Kidney (tissue), 22 donors: ENCODE measurements around the gene ESR2. TPM values are rescaled to one million over a fixed set of nuclear protein-coding genes. Genes with fewer than 3 reads are reported as not detected.

Experiments
- DNase-seq, 5 donors: peaks; one replicate each; pipeline ENCODE4 v3.0.0-alpha.2; 2013 to 2020
- FAIRE-seq: peaks from 2 replicates; lab custom pipeline; 2012; peaks lifted over from hg19 to GRCh38; lab: Jason Lieb, UNC
- H3K27ac ChIP-seq, 2 donors: one replicate each; pipeline ENCODE4 v1.7.0; 2013; ENCODE audit warnings: low read depth in 2 of 2, low read length in 2 of 2, inconsistent platforms in 1 of 2
- H3K27me3 ChIP-seq: one replicate; pipeline ENCODE4 v1.7.1; 2013; ENCODE audit warnings: low read length, inconsistent platforms; ENCODE audit not compliant: control insufficient read depth, insufficient read depth
- H3K36me3 ChIP-seq, 3 donors: one replicate each; pipeline versions ENCODE4 v1.7.0 to v1.7.1; 2013; ENCODE audit warnings: low read length in 3 of 3, control low read depth in 1 of 3, inconsistent platforms in 1 of 3; ENCODE audit not compliant: insufficient read depth in 3 of 3, control insufficient read depth in 2 of 3
- H3K4me1 ChIP-seq, 3 donors: one replicate each; pipeline versions ENCODE4 v1.7.0 to v1.7.1; 2013; ENCODE audit warnings: low read length in 3 of 3, inconsistent platforms in 1 of 3, low read depth in 1 of 3; ENCODE audit not compliant: control insufficient read depth in 2 of 3, insufficient read depth in 2 of 3
- H3K4me3 ChIP-seq, 3 donors: one replicate each; pipeline versions ENCODE4 v1.7.0 to v1.8.1; 2013; ENCODE audit warnings: low read length in 3 of 3, control low read depth in 1 of 3, inconsistent platforms in 1 of 3
- H3K9ac ChIP-seq, 3 donors: one replicate each; pipeline versions ENCODE4 v1.7.0 to v1.7.1; 2013; ENCODE audit warnings: low read length in 3 of 3, control low read depth in 1 of 3, inconsistent platforms in 1 of 3
- H3K9me3 ChIP-seq, 3 donors: one replicate each; pipeline versions ENCODE4 v1.7.0 to v1.7.1; 2013; ENCODE audit warnings: low read length in 3 of 3, control low read depth in 1 of 3, inconsistent platforms in 1 of 3; ENCODE audit not compliant: control insufficient read depth in 2 of 3, insufficient read depth in 1 of 3
- intact Hi-C: fragments of 100-400 bp; cut with DNase I; formaldehyde crosslinking; loops from one replicate; pipeline ENCODE4 v1.11.1; 2022
- long read RNA-seq, 10 donors: library from polyadenylated mRNA in 1 of 10; unstranded in 1 of 10; transcript quantifications; one replicate each; pipeline ENCODE4 v2.0.0 and lab custom pipeline, GENCODE V29; 2021 to 2026
- polyA plus RNA-seq: library from polyadenylated mRNA; stranded (reverse); fragments of 350-450 nt; fragmentation: Illumina TruSeq; extraction: RNeasy Lipid Tissue Mini Kit (QIAGEN cat#74804); gene quantifications from one replicate; pipeline ENCODE4 v1.2.3, GENCODE V29; 2014; ENCODE audit warnings: low read depth, low replicate concordance; ENCODE audit not compliant: insufficient read depth
- total RNA-seq: library from RNA; stranded (reverse); fragmentation: NEBNext Ultra II Directional; extraction: Animal tissue kit (Norgen Biotek cat#: 25700); gene quantifications from one replicate; pipeline ENCODE4 v1.2.1, GENCODE V29; 2021
- TF ChIP-seq, protein P1 (sequence below): IDR thresholded peaks from 3 replicates; pipeline ENCODE4 v1.5.1; 2012; ENCODE audit warnings: mild to moderate bottlenecking, moderate library complexity, borderline replicate concordance; ENCODE audit not compliant: insufficient read depth; ENCODE audit errors: extremely low read depth
- donor health status: control.
- donor health status: control.
- donor health status: control.
- donor health status: control.
- donor health status: control.
- donor health status: DM: yes; HTN: yes; CAD: no.
- donor health status: Normal renal cell carcinoma (clear cell type).

ESR2 gene
- total RNA-seq (2.5 TPM), polyA plus RNA-seq (not detected)
- long read RNA-seq, donor 1, result 0 reads
- long read RNA-seq, donor 2, result 0 reads
- long read RNA-seq, donor 3, result 0 reads
- long read RNA-seq, donor 4, result 0 reads
- long read RNA-seq, donor 5, result 0 reads
- long read RNA-seq, donor 6, result 0 reads
- long read RNA-seq, donor 7, partial matches to known transcripts, result 0 of 11 reads
- long read RNA-seq, donor 7, other reads (novel, unspliced or antisense), result 9 of 11 reads
- long read RNA-seq, donor 8, result 0 reads
- long read RNA-seq, donor 9, result 0 reads
- long read RNA-seq, donor 10, result 0 reads

DNA sequence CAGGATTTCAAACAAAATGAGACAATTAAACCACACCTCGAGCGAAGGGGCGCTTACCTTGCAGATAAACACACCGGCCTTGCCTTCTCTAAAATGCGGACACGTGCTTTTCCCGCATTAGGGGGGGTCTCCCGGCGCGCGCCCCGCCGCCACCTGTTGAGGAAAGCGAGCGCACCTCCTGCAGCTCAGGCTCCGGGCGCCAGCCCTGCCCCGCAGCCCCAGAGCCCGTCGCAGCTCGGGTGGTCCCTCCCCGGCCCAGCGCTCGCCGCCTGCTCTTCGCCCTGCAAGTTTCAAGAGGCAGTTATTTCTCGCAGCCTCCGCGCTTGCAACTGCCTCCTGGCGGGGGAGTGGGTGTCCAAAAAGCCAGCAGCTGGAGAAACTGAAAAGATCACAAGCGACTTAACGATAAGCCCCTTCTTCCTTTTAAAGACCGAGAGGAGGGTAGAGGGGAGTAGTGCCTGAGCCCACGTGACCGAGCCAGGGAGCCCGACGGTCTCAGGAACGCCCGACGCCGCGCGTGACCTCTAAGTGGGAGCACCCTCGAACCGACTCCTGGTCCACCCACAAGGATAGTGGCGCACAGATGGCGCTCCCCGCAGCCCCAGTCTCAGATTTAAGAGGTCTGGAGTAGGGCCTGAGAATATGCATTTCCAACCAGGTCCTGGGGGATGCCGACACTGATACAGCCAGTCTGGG is at the start of gene ESR2:
ESR2 (minus strand) TSS at position 396 of the 696 bp plus-strand sequence. CDS start 11,386 bp downstream, outside the sequence.
- peaks cover 5% of the 10 kb centered on the region for H3K27me3 ChIP-seq
- peak within 1 kb of the TSS; percentile 7 to 65 (median 59) for H3K4me3 ChIP-seq
- intact Hi-C loops, result no loop called here
- H3K27ac ChIP-seq, result no peak within 1 kb of the TSS
- no peak for FAIRE-seq
- H3K36me3 ChIP-seq, result no peaks in the 10 kb centered on the region
- H3K4me1 ChIP-seq, result peaks cover 0 to 11% (median 7%) of the 10 kb centered on the region in 3 donors
- DNase-seq, result peak; percentile 58 to 80 (median 65)
- no peaks in the 10 kb centered on the region for H3K9me3 ChIP-seq
- peak within 1 kb of the TSS in 1 of 3 donors; percentile 4 for H3K9ac ChIP-seq
- TF ChIP-seq, protein P1, sequence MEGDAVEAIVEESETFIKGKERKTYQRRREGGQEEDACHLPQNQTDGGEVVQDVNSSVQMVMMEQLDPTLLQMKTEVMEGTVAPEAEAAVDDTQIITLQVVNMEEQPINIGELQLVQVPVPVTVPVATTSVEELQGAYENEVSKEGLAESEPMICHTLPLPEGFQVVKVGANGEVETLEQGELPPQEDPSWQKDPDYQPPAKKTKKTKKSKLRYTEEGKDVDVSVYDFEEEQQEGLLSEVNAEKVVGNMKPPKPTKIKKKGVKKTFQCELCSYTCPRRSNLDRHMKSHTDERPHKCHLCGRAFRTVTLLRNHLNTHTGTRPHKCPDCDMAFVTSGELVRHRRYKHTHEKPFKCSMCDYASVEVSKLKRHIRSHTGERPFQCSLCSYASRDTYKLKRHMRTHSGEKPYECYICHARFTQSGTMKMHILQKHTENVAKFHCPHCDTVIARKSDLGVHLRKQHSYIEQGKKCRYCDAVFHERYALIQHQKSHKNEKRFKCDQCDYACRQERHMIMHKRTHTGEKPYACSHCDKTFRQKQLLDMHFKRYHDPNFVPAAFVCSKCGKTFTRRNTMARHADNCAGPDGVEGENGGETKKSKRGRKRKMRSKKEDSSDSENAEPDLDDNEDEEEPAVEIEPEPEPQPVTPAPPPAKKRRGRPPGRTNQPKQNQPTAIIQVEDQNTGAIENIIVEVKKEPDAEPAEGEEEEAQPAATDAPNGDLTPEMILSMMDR, result no peak

DNA sequence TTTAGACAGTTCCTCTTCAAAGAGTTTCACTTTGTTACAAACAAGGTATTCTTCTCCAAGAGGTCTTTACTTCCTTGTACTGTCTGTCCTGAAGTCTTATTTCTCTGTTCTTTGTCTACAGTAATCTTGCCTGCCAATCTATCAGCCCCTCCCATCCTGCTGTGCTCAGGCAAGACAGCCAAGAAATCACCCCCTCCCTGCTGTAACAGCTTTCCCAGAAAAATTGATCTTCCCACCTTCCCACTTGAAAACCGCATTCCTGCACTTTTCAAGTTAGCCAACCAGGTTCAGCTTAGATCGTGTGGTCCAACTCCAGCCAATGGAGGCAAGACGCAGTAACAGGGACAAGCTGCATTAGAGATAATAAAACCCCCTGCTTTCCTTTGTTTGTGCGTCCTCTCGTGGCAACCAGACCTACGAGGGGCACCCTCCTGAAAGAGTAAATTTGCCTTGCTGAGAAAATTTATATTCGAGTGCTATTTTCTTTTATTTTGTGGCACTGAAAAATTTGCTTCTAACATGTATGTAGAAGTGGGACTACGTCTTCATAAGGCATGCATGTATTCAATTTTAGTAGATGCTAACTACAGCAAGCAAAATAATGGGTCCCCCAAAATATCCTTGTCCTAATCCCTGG is 46.5 kb upstream of the ESR2 start:
- no peaks in the 10 kb centered on the region for H3K9me3 ChIP-seq
- DNase-seq (no peak), FAIRE-seq (no peak)
- no peak overlapping the region for H3K4me3 ChIP-seq
- H3K27me3 ChIP-seq, result no peaks in the 10 kb centered on the region
- peaks cover 0 to 6% (median 0%) of the 10 kb centered on the region in 3 donors for H3K4me1 ChIP-seq
- TF ChIP-seq, protein P1, result no peak
- no peak overlapping the region for H3K27ac ChIP-seq
- intact Hi-C loops, result no loop called here
- H3K36me3 ChIP-seq, result no peaks in the 10 kb centered on the region
- H3K9ac ChIP-seq, result no peak overlapping the region

DNA sequence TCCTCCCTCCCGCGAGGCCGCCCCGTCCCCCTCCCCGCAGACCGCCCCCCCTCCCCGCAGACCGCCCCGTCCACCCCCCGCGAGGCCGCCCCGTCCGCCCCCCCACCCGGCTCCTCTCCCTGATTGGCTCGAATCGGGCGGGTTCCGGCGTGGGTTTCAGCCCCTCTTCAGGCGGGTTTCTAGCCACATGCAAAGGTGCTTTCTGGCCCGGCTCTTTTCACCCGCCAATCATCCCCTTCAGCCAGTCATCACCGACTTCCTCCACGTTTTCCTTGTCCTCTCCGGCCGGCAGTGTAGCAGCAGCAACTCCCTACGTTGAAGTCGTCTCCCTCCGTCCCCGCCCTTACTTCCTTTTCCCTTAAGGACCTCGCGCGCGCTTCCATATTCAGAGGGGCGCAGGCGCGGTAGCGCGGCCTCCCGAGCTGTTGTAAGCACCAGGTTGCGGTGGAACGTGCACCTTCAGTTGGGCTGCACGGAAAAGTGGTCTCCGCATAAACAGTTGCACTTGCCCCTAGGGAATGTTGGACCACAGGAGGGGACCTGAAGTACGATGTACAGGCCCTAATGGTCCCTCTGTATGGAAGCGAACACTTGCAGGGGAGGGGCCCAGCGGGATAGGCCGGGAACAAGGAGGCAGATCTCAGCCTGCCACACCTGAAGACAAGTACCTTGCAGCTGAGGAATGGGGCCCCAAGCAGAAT is 44.6 kb upstream of the ESR2 start:
- no peaks in the 10 kb centered on the region for H3K9me3 ChIP-seq
- intact Hi-C loops, result no loop called here
- peaks cover 0 to 6% (median 0%) of the 10 kb centered on the region in 3 donors for H3K4me1 ChIP-seq
- peak overlapping the region; percentile 85 to 95 (median 92) for H3K4me3 ChIP-seq
- FAIRE-seq (peak; percentile 21), DNase-seq (peak; percentile 98 to 99 (median 98))
- no peaks in the 10 kb centered on the region for H3K27me3 ChIP-seq
- no peaks in the 10 kb centered on the region for H3K36me3 ChIP-seq
- peak overlapping the region; percentile 71 to 91 (median 81) for H3K9ac ChIP-seq
- TF ChIP-seq, protein P1, result no peak
- peak overlapping the region; percentile 74 to 81 for H3K27ac ChIP-seq
